ENCODE results near the gene IL22RA2.
A peak's percentile ranks its signal among the peaks of the same experiment; 100 is the strongest.

The IL22RA2 gene

GRCh38 chr6:137197684-137198645, 24.5 kb upstream of the IL22RA2 start:
- DNase-seq (ENCODE audit: low read depth), result no peak

DNA sequence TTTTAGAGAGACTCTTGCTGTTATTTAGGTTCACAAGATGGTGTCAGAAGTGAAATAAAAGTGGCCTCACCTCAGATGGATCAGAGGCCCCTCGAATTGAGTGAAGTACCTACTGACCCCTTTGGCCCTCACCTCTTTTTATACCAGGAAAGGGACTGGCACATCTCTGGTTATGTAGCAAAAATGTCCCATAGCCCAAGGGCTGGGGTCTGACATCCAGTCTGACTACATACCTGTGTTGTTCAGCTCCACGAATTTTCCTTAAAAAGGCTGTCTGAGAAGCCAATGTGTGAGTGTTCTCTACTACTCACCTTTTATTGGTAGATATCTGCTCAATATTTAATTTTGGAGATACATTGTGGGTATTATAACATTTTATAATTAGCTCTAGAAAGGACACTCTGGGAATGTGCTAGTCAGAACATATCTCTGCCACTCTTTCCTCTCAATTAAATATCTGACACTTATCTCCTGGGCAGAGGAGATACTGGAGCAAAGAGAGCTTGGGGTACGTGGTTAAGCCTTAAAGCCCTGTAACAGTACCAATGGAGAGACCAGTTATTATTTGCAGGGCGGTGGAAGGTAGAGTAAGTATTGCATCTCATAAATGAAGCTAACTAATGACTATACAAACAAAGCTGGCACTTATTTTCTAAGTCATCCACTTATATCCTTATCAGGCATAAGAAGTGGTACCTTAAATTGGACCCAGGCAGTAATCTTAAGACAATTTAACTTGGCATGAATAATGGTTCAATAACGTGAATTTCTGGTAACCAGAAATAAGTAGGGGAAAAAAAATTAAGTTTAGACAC, 20.0 kb upstream of the IL22RA2 start:
- no peak for DNase-seq (ENCODE audit: low read depth)

DNA sequence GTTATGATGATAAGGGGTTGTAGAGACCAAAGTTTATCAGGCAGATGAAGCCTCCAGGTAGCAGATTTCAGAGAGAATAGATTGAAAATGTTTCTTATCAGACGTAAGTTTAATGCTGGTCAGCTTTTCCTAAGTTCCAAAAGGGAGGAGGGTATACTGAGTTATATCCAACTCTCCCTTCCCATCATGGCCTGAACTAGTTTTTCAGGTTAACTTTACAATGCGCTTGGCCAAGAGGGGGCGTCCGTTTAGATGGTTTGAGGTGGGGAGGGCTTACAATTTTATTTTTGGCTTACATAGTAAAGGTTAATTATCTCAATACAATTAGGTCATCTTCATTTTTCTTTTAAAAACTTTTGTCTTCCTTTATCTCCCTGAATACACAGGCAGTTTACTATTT, 19.4 kb upstream of the IL22RA2 start:
- DNase-seq (ENCODE audit: low read depth), result no peak

GRCh38 chr6:137191670-137192069, 18.2 kb upstream of the IL22RA2 start:
- no peak for DNase-seq (ENCODE audit: low read depth)

GRCh38 chr6:137191236-137191635, 17.8 kb upstream of the IL22RA2 start:
- DNase-seq (ENCODE audit: low read depth), result no peak

- no peak for DNase-seq (ENCODE audit: low read depth)
Observed at GRCh38 chr6:137190583-137191094, 17.2 kb upstream of the IL22RA2 start.

DNA sequence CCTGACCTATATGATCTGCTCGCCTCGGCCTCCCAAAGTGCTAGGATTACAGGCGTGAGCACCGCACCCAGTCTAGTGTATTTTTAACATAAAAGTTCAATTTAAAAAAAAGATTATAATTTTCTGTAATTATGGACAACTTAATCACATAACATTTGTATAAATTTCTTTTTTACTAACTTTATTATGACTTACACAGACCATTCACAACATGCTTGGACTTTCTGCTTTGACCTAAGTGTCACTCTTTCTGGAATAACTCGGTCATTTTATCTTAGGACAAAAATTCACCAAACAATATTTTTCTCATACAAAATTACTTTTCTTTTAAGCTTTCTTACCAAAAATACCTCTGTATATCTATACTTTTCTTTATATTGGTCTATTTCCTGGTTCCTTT, 15.4 kb upstream of the IL22RA2 start:
- no peak for DNase-seq (ENCODE audit: low read depth)

DNA sequence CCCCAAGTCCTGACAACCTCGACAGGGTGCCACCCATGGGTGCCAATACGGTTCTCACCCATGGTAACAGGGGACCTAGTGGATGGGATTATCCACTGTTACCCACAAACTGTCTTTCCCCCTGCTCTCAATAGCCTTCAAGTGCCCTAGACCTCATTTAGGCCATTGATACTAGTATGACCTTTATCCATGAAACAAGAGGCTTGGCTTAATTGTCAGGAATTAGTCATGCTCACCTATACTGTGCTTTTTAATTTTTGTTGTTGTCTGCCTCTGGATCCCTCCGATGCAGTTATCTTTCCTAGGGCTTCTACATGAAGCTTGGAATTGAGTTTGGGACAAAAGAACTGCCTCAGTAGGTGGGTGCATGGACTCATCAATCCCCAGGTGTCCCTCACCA, 11.8 kb upstream of the IL22RA2 start:
- no peak for DNase-seq (ENCODE audit: low read depth)

GRCh38 chr6:137182654-137183073, 9.2 kb upstream of the IL22RA2 start:
- no peak for DNase-seq (ENCODE audit: low read depth)

DNA sequence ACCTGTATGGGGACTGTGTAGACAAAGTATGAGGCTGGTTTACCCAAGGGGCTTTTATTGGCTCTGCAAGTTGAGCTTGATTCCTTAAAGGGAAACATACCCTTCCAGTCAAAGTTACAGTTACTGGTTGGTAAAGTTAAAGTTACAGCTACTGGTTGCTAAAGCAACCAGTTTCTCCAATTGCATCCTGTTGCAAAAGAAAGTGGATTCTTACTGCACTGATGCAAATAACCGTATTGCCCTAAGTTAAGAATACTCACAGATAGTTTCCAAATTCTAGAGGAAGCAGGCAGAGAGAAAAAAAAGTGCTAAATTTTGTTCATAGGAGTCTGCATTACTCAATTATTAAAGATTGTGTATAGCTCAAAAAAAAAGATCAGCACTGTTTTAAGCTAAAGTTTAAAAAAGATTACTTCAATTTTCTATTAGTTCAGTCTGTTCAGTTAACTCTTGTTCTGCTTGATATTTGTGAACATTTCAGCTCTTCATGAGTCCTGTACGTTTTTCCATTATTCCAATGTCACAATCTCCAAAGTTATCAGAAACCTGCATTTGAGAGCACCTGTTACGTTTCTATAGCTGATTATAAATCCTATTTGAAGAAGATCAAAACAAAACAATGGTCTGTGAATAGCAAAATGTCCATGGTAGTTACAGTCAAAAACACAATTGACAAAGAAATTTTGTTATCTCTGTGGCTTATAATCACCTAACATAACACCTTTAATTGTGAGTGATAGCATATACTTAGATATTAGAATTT, 8.6 kb upstream of the IL22RA2 start:
- DNase-seq (ENCODE audit: low read depth), result no peak

DNA sequence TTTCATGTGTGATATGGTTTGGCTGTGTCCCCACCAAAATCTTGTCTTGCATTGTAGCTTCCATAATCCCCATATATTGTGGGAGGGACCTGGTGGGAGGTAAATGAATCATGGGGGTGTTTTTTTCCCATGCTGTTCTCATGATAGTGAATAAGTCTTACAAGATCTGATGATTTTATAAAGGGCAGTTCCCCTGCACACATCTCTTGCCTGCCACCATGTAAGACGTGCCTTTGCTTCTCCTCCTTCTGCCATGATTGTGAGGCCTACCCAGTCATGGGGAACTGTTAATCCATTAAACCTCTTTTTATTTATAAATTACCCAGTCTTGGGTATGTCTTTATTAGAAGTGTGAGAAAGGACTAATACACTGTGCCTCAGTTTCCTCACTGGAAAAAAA, 4.2 kb upstream of the IL22RA2 start:
- DNase-seq (ENCODE audit: low read depth), result no peak

DNA sequence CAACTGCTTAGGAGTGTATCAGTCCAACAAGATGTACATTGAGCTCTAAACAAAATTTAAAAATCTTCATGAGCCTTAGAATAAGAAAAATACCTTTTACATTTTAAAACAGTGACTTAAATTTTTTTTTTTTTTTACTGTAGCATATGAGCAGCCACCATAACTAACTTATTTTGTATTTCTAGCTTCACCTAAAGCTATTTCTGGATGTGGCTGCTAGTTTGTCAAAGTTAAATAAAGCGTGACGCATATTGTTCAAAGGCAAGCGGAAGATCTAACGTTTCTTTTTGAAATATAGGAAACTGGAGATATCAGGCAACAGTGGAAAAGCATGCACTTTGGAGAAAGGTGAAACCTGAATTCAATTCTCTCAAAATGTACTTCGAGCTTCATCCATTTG, 3.3 kb upstream of the IL22RA2 start:
- no peak for DNase-seq (ENCODE audit: low read depth)

GRCh38 chr6:137175868-137176245, 2.4 kb upstream of the IL22RA2 start:
- no peak for DNase-seq (ENCODE audit: low read depth)

- DNase-seq (ENCODE audit: low read depth), result peak; percentile 4
Observed at GRCh38 chr6:137175157-137175867, 1.9 kb upstream of the IL22RA2 start.

- DNase-seq (ENCODE audit: low read depth), result no peak
Observed at GRCh38 chr6:137172734-137173431, 561 bp downstream of the IL22RA2 start.

DNA sequence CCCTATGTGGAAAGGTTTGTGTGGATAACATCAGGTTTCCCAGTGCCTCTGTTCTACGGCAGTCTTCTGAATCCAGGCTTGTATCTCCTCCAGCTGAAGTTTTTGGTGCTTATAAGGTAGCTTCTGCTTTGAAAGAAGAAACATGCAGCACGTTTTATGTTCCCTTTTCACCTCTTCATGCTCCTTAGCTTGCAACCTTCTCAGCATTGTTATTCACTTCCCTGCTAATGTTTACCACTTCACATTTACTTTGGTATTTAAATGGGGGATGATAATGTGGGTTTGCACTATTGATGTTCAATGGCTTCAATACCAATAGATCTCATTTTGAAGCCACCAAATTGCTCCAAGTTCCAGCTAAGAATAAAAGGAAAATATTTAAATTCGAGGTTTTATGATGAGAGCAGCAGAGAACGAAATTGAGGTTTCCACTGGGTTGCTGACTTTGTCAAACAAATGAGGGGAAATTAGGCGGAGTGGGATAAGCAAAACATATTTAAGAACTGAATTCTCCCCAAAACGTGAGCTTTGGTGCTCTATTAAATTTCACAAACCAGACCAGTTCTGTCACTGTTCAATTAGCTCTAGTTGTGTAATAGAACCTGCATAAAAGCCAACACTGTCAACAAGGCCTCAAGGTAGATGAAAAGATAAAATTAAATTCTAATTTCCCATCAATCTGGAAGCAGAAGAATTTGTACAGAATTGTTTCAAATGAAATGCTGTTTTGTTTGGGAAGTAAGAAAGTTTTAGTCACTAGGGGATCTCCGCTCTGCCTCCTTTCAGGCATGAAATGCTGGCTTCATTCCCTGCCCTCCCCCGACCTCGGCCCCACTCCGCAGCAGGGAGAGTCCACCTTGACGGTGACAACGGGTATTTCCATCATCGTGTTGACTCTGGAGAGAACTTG, 1.4 kb downstream of the IL22RA2 start:
- no peak for DNase-seq (ENCODE audit: low read depth)

DNA sequence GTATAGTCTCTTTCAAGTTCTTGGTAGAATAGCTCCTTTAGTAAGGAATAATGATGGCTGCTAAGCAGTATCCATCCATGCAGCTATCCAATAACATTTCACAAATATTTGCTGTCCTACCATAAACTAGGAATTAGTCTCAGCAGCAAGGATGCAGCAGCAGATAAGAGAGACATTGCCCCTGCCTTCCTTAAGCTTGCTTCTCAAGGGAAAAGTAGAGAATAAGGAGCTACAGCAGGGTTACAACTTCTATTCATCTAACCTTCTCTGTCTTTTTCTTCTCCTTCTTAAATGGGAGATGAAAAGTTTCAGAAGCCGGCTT, 2.4 kb downstream of the IL22RA2 start:
- no peak for DNase-seq (ENCODE audit: low read depth)

GRCh38 chr6:137170266-137171052, 3.0 kb downstream of the IL22RA2 start:
- DNase-seq (ENCODE audit: low read depth), result no peak

Measured in EH (cell line).